Spleen (tissue), 11 donors: ENCODE results near the gene IL1B. TPM values are rescaled to one million over a fixed set of nuclear protein-coding genes. Genes with fewer than 3 reads are reported as not detected.
"Not testable (repeated sequence)": the region's sequence is repeated elsewhere in the genome, so short reads cannot be mapped to it uniquely, and the experiment has no call there.

Experiments
- DNase-seq: peaks from one replicate; pipeline ENCODE4 v3.0.0-alpha.2; 2020
- H3K27ac ChIP-seq, 8 donors: fragments of 200-600 bp; sonication (generic) in 7 of 8; 1 replicate in 4 of 8; 2 replicates in 4 of 8; pipeline versions ENCODE4 v1.5.0 to v1.8.0; 2016 to 2021; ENCODE audit warnings: inconsistent platforms in 4 of 8, mild to moderate bottlenecking in 4 of 8, moderate library complexity in 1 of 8
- H3K27me3 ChIP-seq, 7 donors: fragments of 200-600 bp; sonication (generic) in 6 of 7; replicated peaks in 1 of 7; 1 replicate in 4 of 7; 2 replicates in 3 of 7; pipeline versions ENCODE4 v1.5.0 to v1.8.0; 2016 to 2021; ENCODE audit warnings: inconsistent platforms in 3 of 7, mild to moderate bottlenecking in 1 of 7
- H3K36me3 ChIP-seq, 6 donors: fragments of 200-600 bp; sonication (generic) in 5 of 6; 1 replicate in 4 of 6; 2 replicates in 2 of 6; pipeline versions ENCODE4 v1.5.0 to v1.8.0; 2016 to 2021; ENCODE audit warnings: inconsistent platforms in 2 of 6
- H3K4me1 ChIP-seq, 6 donors: fragments of 200-600 bp; sonication (generic) in 5 of 6; 1 replicate in 3 of 6; 2 replicates in 3 of 6; pipeline versions ENCODE4 v1.5.0 to v1.8.0; 2016 to 2021; ENCODE audit warnings: inconsistent platforms in 3 of 6
- H3K4me3 ChIP-seq, 8 donors: fragments of 200-600 bp; sonication (generic) in 7 of 8; 1 replicate in 4 of 8; 2 replicates in 4 of 8; pipeline versions ENCODE4 v1.5.0 to v1.8.0; 2016 to 2021; ENCODE audit warnings: inconsistent platforms in 4 of 8, mild to moderate bottlenecking in 4 of 8, moderate library complexity in 2 of 8
- H3K9me3 ChIP-seq, 8 donors: fragments of 200-600 bp; sonication (generic) in 7 of 8; 1 replicate in 4 of 8; 2 replicates in 4 of 8; pipeline versions ENCODE4 v1.5.0 to v1.8.0; 2016 to 2021; ENCODE audit warnings: inconsistent platforms in 4 of 8
- POLR2A ChIP-seq, 3 donors: fragments of 450-650 bp; IDR thresholded peaks; one replicate each; pipeline ENCODE4 v1.5.1; 2017; ENCODE audit warnings: antibody characterized with exemption in 3 of 3, mild to moderate bottlenecking in 1 of 3
- POLR2AphosphoS5 ChIP-seq, 3 donors: sonication (generic); formaldehyde crosslinking; IDR thresholded peaks; one replicate each; pipeline ENCODE4 v1.5.1; 2017; ENCODE audit warnings: antibody characterized with exemption in 3 of 3
- WGBS, 5 donors: extraction: QIAGEN DNeasy Blood & Tissue Kit in 3 of 5; methylation state at CpG; one replicate each; pipeline versions ENCODE4 v1.1.5 to v1.1.7; 2013 to 2018; 5-methylcytosine and 5-hydroxymethylcytosine counted together
- intact Hi-C: fragments of 100-400 bp; cut with DNase I; formaldehyde crosslinking; loops from one replicate; pipeline ENCODE4 v1.15.0; 2023; ENCODE audit warnings: low total_unique reads
- polyA plus RNA-seq, 3 donors: library from polyadenylated mRNA; stranded (reverse); fragments of 200-250 nt; gene quantifications; one replicate each; pipeline ENCODE4 v1.2.1, GENCODE V29; 2013
- total RNA-seq, 7 donors: library from RNA; depleted of rRNA in 3 of 7; stranded (reverse); fragments of >200 nt in 3 of 7; fragmentation: NEBNext Ultra II Directional in 4 of 7; extraction: Animal tissue kit (Norgen Biotek cat#: 25700) in 4 of 7; gene quantifications; one replicate each; pipeline versions ENCODE4 v1.1.0 to v1.2.1, GENCODE V29; 2016 to 2021
- TF ChIP-seq, protein P1 (sequence below), 11 experiments: fragments of 200-600 bp in 7 of 11; fragments of 450-650 bp in 4 of 11; sonication (generic) in 4 of 11; IDR thresholded peaks in 8 of 11; conservative IDR thresholded peaks in 3 of 11; 1 replicate in 7 of 11; 2 replicates in 4 of 11; pipeline versions ENCODE4 v1.4.0 to v1.8.0; 2016 to 2021; ENCODE audit warnings: antibody characterized with exemption in 11 of 11, inconsistent platforms in 4 of 11, mild to moderate bottlenecking in 1 of 11
- donor health status: healthy with polysubstance abuse.
- donor health status: DM: no; HTN: no; CAD: no; lungs with moderate emphysema.
- donor health status: DM: no; HTN: no; CAD: no.
- donor health status: Bipolar disorder and iron deficiency.
- donor health status: healthy.
- donor health status: DM: no; HTN: no; CAD: no.
- donor health status: DM: yes; HTN: yes; CAD: no.

The IL1B gene
- total and polyA plus RNA-seq, 10 donors = 3.4 to 81.9 (median 11.5) TPM

DNA sequence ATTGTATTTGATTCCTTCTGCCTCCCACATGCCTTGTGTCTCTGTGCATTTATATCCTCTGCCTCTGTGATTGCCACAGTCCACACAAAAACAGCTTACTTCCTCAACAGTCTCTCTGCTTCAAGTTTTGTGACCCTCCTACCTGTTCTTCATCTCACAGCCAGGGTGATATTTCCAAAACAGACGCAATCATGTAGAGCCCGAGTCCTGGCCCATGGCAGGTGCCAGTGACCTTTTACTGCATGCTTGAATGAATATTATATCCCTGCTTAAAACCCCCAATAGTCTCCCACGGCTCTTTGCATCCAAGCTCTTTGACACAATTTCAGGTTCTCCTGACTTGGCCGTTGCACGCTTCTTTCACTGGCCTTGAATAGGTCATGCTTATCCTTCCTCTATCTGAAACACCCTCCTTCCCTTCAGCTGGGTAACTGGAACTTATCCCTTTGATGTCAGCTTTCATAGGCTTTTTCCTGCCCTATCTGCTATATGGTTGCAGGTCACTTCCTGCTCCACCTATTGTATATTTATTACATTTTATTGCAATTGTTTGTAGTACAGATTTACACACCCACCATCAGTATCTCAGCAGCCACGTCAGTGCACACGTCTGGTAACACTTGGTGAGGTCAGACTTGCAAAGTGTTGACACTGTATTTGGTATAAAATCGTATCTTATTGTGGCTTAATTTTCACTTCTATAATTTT, 29.7 kb upstream of the IL1B start:
- Histone ChIP-seq H3K4me3 (no peak overlapping the region), H3K4me1 (peaks cover 0 to 7% (median 0%) of the 10 kb centered on the region in 6 donors), H3K36me3 (no peaks in the 10 kb centered on the region), H3K27me3 (no peaks in the 10 kb centered on the region), H3K9me3 (peaks cover 0 to 11% (median 6%) of the 10 kb centered on the region in 8 donors), H3K27ac (no peak overlapping the region)
- DNase-seq = no peak
- TF ChIP-seq, protein P1, sequence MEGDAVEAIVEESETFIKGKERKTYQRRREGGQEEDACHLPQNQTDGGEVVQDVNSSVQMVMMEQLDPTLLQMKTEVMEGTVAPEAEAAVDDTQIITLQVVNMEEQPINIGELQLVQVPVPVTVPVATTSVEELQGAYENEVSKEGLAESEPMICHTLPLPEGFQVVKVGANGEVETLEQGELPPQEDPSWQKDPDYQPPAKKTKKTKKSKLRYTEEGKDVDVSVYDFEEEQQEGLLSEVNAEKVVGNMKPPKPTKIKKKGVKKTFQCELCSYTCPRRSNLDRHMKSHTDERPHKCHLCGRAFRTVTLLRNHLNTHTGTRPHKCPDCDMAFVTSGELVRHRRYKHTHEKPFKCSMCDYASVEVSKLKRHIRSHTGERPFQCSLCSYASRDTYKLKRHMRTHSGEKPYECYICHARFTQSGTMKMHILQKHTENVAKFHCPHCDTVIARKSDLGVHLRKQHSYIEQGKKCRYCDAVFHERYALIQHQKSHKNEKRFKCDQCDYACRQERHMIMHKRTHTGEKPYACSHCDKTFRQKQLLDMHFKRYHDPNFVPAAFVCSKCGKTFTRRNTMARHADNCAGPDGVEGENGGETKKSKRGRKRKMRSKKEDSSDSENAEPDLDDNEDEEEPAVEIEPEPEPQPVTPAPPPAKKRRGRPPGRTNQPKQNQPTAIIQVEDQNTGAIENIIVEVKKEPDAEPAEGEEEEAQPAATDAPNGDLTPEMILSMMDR (IDR thresholded peaks at IDR 0.05 in 8 of 11, conservative IDR thresholded peaks at IDR 0.05 in 3 of 11) = no peak
- TF ChIP-seq POLR2A (IDR thresholded peaks at IDR 0.05) = no peak
- TF ChIP-seq POLR2AphosphoS5 (IDR thresholded peaks at IDR 0.05) = no peak
- intact Hi-C loops = no loop called here
- 76 to 89% (median 82%) methylated on average over 8 of the region's 8 CpGs for WGBS, 5 donors

DNA sequence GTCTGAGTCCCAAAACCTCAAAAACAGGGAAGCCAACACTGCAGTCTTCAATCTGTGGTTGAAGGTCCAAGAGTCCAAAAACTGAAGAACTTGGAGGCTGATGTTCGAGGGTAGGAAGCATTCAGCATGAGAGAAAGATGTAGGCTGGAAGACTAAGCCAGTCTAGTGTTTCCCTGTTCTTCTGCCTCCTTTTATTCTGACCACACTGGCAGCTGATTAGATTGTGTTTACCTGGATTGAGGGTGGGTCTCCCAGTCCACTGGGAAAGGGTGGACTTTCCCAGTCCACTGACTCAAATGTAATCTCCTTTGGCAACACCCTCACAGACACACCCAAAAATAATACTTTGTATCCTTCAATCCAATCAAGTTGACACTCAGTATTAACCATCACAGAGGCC, 27.5 kb upstream of the IL1B start:
- 78 to 96% (median 85%) methylated on average over 1 of the region's 1 CpG for WGBS, 5 donors
- H3K4me3 ChIP-seq = no peak overlapping the region
- TF ChIP-seq POLR2A (IDR thresholded peaks at IDR 0.05) = no peak
- TF ChIP-seq, protein P1 (IDR thresholded peaks at IDR 0.05 in 8 of 11, conservative IDR thresholded peaks at IDR 0.05 in 3 of 11) = no peak
- no peak for TF ChIP-seq POLR2AphosphoS5 (IDR thresholded peaks at IDR 0.05)
- no peaks in the 10 kb centered on the region for H3K27me3 ChIP-seq
- DNase-seq = no peak
- H3K27ac ChIP-seq = no peak overlapping the region
- H3K9me3 ChIP-seq = peaks cover 0 to 34% (median 24%) of the 10 kb centered on the region in 8 donors
- H3K36me3 ChIP-seq = no peaks in the 10 kb centered on the region
- intact Hi-C loops = no loop called here
- H3K4me1 ChIP-seq = peaks cover 0 to 1% (median 0%) of the 10 kb centered on the region in 6 donors

- WGBS, 5 donors = 87 to 89% (median 88%) methylated on average over 6 of the region's 6 CpGs
- H3K27ac ChIP-seq, H3K36me3 ChIP-seq, intact Hi-C loops, H3K4me3 ChIP-seq, H3K27me3 ChIP-seq, H3K4me1 ChIP-seq, DNase-seq: not testable (repeated sequence)
- peaks cover 0 to 47% (median 34%) of the 10 kb centered on the region in 8 donors for H3K9me3 ChIP-seq
Measured at GRCh38 chr2:112859406-112860183, 23.0 kb upstream of the IL1B start.

GRCh38 chr2:112850588-112850987, 14.0 kb upstream of the IL1B start:
- no peaks in the 10 kb centered on the region for H3K4me1 ChIP-seq
- H3K27me3 ChIP-seq = no peaks in the 10 kb centered on the region
- H3K36me3 ChIP-seq = no peaks in the 10 kb centered on the region
- H3K4me3 ChIP-seq = no peak overlapping the region
- no peaks in the 10 kb centered on the region for H3K9me3 ChIP-seq
- TF ChIP-seq, protein P1 (IDR thresholded peaks at IDR 0.05 in 8 of 11, conservative IDR thresholded peaks at IDR 0.05 in 3 of 11) = no peak
- TF ChIP-seq POLR2AphosphoS5 (IDR thresholded peaks at IDR 0.05) = no peak
- no peak for TF ChIP-seq POLR2A (IDR thresholded peaks at IDR 0.05)
- no peak for DNase-seq
- no peak overlapping the region for H3K27ac ChIP-seq
- intact Hi-C loops = no loop called here
- 78 to 89% (median 82%) methylated on average over 5 of the region's 5 CpGs for WGBS, 5 donors
